HuH-7.5 (cell line): ENCODE results near the gene MAPT.
A peak's percentile ranks its signal among the peaks of the same experiment; 100 is the strongest.
"Not testable (repeated sequence)": the region's sequence is repeated elsewhere in the genome, so short reads cannot be mapped to it uniquely, and the experiment has no call there.

ENCODE experiments used
- DNase-seq: peaks from one replicate; pipeline ENCODE4 v3.0.0; 2011; ENCODE audit warnings: low spot score

The MAPT gene

GRCh38 chr17:45929344-45929743, 35.0 kb downstream of the MAPT start:
- no peak for DNase-seq

DNA sequence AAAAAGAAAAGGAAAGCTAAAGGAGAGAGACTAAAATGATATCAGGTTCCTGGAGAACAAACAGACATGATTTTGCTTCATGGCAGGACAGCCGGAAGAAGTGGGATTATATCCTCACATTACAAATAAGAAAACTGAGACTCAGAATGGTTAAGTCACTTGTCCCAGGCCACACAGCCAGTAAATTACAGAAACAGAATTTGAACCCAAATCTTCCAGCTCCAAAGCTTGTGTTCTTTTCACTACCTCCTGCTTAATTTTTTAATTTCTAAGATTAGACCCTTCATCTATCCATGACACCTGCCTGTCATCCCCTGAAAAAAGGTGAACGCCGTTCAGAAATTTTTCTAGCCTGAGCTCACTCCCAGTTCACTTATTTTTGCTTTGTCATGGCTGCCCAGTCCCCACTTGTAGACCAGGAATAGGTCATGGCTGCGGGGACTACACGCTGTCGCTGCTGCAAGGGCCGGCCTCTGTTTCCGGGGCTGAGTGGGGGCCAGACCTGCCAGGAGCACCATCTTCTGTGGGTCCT, 36.1 kb downstream of the MAPT start:
- no peak for DNase-seq

DNA sequence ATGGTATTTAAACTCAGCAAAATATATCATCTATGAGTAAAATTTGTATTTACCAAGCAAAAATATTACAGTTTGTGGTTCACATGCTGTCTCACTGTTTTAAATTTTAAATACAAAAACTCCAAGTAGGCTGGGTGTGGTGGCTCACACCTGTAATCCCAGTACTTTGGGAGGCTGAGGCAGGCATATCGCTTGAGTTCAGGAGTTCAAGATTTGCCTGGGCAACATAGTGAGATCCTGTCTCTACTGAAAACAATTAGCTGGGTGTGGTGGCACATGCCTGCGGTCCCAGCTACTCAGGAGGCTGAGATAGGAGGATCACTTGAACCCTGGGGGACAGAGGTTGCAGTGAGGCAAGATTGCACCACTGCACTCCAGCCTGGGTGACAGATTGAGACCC, 37.3 kb downstream of the MAPT start:
- no peak for DNase-seq

- no peak for DNase-seq
These were observed 40.0 kb downstream of the MAPT start for GRCh38 chr17:45934044-45934979.

DNA sequence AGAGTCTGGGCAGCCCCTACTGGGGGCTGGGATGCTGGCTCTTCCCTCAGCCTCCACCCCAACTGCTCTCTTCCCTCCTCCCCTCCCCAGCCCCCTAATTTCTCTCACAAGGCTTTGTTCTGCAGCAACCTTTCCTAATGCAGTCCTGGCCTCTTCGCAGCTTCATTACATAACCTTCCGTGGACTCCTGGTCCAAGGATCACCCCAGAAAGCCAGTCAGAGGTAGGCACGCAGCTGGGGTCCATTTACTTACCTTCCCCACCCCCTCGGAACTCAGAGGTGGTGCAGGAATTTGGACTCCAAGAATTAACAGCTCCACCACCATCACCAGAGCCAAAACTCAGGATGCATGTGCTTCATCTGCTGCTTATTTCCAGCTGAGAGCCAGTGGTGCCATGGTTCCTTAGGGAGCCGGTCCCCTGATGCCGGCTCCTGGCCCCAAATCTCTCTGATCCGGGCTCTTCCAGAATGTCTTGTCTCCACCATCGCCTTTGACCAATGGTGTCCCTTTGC, 40.9 kb downstream of the MAPT start:
- DNase-seq: no peak

DNA sequence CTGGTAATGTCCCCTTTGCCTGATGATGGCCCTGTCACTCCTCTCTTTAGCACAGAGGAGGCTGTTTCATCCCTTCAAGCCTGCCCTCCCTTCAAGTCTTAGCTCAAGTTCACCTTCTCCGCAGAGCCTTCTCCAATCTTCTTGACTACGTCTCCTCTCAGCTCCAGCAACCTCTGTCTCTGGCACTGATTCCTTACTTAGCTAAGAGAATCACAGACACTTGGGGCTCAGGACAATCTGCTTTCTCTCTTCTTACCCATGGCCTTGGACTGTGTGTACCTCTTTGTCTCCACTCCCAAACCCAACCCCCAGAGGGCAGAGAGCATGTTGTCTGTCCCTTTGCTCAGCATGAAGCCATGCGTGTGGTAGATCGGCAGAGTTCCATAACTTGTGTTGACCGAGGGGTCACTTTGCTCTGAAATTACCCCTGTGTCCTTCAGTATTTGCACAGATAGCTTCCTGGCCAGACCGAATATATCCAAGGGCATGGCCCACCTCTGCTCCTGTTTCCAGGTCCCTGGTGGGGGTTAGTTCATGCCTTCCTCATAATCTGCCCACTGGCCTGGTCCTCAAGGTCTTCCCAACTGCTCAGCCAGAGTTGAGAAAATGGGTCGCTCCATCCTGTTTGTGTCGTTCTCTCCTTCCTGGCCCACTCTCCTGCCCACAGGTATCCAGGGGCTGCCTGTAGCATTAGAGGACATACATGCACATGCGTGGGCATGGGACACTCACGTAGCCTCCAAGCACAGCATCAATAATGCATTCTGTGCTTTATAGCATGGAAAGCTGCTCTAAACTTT, 41.6 kb downstream of the MAPT start:
- no peak for DNase-seq

DNA sequence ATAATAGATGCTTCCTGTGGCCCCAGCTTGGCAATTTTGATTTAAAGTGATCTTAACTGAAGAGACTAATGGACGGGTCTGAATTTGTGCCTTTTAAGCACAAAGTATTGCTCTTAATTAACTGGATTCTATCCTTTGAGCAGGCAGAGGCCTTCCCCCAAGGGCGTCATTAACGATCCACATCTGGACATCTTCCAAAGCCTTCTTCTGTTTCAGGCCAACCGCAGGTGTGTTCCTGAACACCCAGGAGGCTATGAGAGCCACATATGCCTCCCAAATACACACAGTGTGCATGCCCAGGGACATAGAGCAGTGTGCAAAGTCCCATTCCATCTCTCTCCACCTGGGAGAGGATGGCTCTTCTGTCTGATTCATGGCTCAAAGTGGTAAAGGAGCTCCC, 42.3 kb downstream of the MAPT start:
- no peak for DNase-seq

GRCh38 chr17:45937186-45937585, 42.8 kb downstream of the MAPT start:
- not testable (repeated sequence) for DNase-seq

- DNase-seq: no peak
These were observed 45.0 kb downstream of the MAPT start for GRCh38 chr17:45939395-45939794.

DNA sequence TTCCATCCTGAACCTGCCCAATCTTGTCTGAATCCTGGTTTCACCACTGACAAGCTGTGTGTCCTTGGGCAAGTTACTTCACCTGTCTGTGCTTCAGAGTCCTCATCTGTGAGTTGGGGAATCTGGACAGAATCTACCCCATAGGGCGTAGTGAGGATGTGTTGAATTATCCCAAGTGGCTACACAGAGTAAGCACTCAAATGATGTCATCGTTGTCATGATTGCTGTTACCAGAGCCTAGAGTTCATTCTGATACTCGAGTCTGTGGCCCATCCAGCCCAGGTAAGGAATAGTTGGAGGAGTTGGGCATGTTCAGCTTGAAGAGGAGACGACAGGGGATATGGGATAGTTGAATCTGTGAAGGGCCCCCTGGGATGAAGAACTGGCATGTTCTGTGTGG, 45.9 kb downstream of the MAPT start:
- DNase-seq: no peak

GRCh38 chr17:45940826-45941225, 46.5 kb downstream of the MAPT start:
- DNase-seq: no peak

GRCh38 chr17:45941395-45941794, 47.0 kb downstream of the MAPT start:
- no peak for DNase-seq

DNA sequence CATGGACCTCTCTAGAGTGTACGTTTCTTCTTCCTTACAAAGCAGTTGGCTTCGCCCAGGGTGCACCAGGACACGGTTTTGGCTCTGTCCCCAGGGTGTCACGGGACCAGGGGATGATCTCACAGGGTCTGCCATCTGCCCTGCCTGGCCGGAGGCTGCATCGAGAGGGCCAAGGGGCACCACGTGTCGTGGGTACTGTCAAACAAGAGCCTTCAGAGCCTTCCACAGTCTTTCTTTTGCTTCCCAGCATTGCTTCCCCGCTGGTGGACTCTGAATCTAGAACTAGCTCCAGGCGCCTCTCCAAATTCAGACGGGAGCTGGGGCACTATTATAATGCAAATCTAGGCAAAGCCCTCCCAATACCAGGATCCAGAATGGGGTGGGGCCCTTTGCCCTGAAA, 47.9 kb downstream of the MAPT start:
- DNase-seq: no peak

- DNase-seq: no peak
These were observed 52.5 kb downstream of the MAPT start for GRCh38 chr17:45946841-45947256.

- no peak for DNase-seq
These were observed 54.1 kb downstream of the MAPT start for GRCh38 chr17:45948498-45948880.

DNA sequence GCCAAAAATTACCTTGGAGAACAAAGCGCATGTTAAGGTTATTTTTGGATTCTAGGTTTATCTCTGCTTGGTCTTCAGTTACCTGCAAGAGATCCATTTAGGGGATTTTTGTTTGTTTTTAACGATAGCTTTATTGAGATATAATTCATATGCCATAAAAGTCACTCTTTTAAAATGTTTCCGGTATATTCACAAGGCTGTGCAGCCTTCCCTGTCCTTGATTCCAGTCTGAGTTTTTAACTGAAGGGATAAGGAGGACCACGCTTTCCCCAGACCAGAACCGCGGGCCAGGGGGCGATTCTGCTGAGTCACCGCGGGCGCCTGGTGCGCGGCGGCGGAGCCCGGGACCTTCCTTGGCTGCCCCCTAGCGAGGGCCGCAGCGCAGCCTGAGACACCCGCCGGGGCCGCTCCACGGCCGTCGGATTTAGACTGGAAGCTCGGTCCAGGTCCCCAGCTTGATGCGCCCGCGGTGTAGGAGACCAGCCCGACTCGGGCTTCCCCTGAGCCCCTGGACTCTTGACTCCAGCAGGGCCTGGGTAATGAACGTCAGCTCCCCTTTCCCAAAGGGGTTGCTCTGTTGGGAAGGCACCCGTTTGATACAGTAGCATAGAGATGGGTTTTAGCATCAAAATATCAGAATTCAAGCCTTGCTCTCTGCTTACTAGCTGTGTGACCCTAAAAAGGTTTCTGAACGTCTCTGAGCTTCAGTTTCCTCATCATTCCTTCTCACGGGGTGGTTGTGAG, 54.7 kb downstream of the MAPT start:
- peak; percentile 77 for DNase-seq

GRCh38 chr17:45949755-45950320, 55.5 kb downstream of the MAPT start:
- DNase-seq: no peak

GRCh38 chr17:45950888-45951287, 56.5 kb downstream of the MAPT start:
- DNase-seq: no peak

DNA sequence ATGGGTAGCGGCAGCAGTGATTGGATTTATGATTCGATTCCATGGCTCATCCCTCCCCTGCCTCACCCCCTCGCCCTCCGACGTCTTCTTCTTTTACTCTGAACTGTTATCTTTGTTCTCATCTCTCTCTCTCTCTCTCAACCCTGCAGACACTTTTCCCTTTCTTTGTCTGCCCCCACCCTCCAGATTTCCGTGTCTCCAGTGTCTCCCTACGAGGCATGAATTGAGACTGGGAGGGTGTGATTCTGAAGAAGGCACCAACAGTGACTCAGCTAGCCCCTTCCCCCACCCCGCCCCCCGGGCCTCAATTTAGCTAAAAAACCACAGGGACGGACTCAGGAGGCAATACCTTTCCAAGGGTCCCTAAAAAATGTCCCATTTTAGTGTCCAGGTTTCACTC, 57.0 kb downstream of the MAPT start:
- no peak for DNase-seq

DNA sequence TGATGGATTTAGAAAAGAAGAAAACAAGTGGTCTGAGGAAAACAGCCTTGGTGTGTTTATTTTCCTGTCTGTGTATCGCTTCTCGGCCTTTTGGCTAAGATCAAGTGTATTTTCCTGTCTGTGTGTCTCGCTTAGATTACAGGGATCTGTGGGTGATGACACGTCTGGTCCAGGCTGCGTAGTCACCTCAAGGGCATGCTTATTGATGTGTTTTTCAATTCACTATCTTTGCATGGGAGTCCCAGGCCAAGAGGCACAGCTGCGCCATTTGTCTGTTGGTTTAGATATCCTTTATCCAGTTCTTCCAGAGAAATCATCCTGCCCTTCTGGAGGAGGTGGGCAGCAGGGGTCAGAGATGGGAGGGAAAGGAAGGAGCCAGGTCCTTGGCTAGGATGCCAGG, 57.6 kb downstream of the MAPT start:
- DNase-seq: no peak

- DNase-seq: no peak
These were observed 58.5 kb downstream of the MAPT start for GRCh38 chr17:45952814-45953320.
